ENCODE data around the gene INTS3. TPM values are rescaled to one million over a fixed set of nuclear protein-coding genes. Genes with fewer than 3 reads are reported as not detected.
"Not testable (repeated sequence)": the region's sequence is repeated elsewhere in the genome, so short reads cannot be mapped to it uniquely, and the experiment has no call there.

Gene INTS3
- total RNA-seq, 1 donor from 2014 or later, result 88.6 TPM

DNA sequence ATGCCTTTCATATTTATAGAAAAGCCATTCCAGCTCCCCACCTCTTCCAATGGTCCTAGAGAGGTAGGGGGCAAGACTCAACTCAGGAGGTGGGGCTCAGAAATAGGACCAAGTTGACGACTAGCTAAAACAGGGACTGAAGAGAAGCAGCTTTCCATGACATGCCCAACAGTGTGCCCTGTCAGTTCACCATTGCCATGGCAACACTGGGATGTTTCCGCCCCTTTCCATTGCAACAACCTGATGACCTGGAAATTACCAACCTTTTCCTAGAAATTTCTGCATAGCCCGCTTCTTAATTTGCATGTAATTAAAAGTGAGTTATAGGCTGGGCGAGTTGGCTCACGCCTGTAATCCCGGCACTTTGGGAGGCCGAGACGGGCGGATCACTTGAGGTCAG lies 22.4 kb upstream of the INTS3 start:
- Mint-ChIP-seq H3K9me3 (no peaks in the 10 kb centered on the region), H3K36me3 (ENCODE audit: low read depth) (no peaks in the 10 kb centered on the region), H3K4me3 (no peak overlapping the region), H3K27ac (no peak overlapping the region), H3K4me1 (no peaks in the 10 kb centered on the region), H3K27me3 (no peaks in the 10 kb centered on the region)
- TF ChIP-seq, protein P1, sequence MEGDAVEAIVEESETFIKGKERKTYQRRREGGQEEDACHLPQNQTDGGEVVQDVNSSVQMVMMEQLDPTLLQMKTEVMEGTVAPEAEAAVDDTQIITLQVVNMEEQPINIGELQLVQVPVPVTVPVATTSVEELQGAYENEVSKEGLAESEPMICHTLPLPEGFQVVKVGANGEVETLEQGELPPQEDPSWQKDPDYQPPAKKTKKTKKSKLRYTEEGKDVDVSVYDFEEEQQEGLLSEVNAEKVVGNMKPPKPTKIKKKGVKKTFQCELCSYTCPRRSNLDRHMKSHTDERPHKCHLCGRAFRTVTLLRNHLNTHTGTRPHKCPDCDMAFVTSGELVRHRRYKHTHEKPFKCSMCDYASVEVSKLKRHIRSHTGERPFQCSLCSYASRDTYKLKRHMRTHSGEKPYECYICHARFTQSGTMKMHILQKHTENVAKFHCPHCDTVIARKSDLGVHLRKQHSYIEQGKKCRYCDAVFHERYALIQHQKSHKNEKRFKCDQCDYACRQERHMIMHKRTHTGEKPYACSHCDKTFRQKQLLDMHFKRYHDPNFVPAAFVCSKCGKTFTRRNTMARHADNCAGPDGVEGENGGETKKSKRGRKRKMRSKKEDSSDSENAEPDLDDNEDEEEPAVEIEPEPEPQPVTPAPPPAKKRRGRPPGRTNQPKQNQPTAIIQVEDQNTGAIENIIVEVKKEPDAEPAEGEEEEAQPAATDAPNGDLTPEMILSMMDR (IDR thresholded peaks at IDR 0.05), result no peak
- no peak for ATAC-seq (ENCODE audit: low read depth)
- ChIA-PET CTCF (no interaction called here), POLR2A (interaction anchor here (0.5 kb wide), 1 partner anchor 22 kb away, joined by 6 read pairs; the partner anchor contains the start of gene INTS3)
- DNase-seq, result no peak
- intact Hi-C loops (cut with micrococcal nuclease), result loop anchor here (5.0 kb wide), 1 partner anchor 37 kb away; no protein-coding TSS in a partner anchor

DNA sequence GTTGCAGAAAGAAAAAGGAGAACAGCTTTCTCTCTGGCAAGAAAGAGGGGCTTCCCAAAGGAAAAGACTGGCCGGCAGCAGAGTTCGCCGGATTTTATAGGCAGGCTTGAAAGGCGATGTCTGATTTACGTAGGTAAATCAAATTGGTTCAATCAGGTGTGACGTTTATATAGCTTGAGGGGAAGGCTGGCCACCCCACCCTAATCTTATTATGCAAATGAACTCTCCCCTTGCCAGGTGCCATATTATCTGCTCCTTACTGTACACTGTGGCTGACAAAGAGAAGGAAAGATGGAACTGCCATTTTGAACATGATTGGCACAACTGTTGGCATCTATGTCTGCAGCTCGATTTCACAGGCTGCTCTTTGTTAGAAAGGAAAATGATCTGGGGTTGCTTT lies 16.8 kb upstream of the INTS3 start:
- no peaks in the 10 kb centered on the region for H3K27me3 Mint-ChIP-seq
- H3K9me3 Mint-ChIP-seq, result no peaks in the 10 kb centered on the region
- ChIA-PET CTCF (no interaction called here), POLR2A (interaction anchor here (0.6 kb wide), 1 partner anchor 16 kb away, joined by 10 read pairs; the partner anchor contains the start of gene INTS3)
- intact Hi-C loops (cut with micrococcal nuclease), result no loop called here
- H3K4me1 Mint-ChIP-seq, result no peaks in the 10 kb centered on the region
- TF ChIP-seq, protein P1 (IDR thresholded peaks at IDR 0.05), result no peak
- no peaks in the 10 kb centered on the region for H3K36me3 Mint-ChIP-seq (ENCODE audit: low read depth)
- H3K27ac Mint-ChIP-seq, result no peak overlapping the region
- ATAC-seq (ENCODE audit: low read depth) (no peak), DNase-seq (no peak)
- H3K4me3 Mint-ChIP-seq, result no peak overlapping the region

DNA sequence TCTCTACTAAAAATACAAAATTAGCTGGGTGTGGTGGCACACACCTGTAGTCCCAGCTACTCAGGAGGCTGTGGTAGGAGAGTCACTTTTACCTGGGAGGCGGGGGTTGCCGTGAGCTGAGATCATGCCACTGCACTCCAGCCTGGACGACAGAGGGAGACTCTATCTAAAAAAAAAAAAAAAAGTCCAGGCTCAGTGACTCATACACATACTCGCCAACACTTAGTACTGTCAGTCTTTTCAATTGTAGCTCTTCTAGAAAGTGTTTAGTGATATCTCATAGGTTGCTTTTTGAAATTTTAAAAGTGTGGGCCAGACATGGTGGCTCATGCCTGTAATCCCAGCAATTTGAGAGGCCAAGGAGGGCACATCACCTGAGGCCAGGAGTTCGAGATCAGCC lies 11.6 kb upstream of the INTS3 start:
- intact Hi-C loops (cut with micrococcal nuclease); POLR2A ChIA-PET; DNase-seq; H3K4me1 Mint-ChIP-seq; H3K9me3 Mint-ChIP-seq; H3K4me3 Mint-ChIP-seq; ATAC-seq (ENCODE audit: low read depth); H3K27ac Mint-ChIP-seq; H3K27me3 Mint-ChIP-seq; H3K36me3 Mint-ChIP-seq (ENCODE audit: low read depth); CTCF ChIA-PET: not testable (repeated sequence)

DNA sequence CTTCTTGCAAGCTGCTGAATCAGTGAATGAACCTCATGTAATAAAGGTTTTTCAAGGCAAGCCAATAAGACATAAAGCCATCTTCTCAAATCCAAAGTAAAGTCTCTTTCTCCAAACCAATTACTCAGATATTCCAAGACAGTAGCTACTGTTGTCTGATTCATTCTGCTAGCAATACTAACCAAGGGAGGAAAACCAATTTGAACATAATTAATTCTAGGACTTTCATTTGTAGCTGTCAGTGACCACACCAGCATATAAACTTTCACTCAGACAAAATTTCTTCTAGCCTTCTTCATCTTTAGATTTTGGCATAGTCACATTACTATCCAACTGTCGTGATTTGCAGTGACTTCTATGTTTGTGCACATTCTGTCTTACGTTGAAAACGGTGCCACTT lies 10.5 kb upstream of the INTS3 start:
- Mint-ChIP-seq H3K36me3 (ENCODE audit: low read depth) (no peaks in the 10 kb centered on the region), H3K27me3 (no peaks in the 10 kb centered on the region), H3K4me1 (no peaks in the 10 kb centered on the region), H3K27ac (no peak overlapping the region), H3K4me3 (no peak overlapping the region), H3K9me3 (no peaks in the 10 kb centered on the region)
- DNase-seq, result no peak
- POLR2A ChIA-PET, result interaction anchor here (0.5 to 0.8 kb wide), 2 partner anchors 243 to 259 kb away, joined by 3 read pairs; no protein-coding TSS in a partner anchor
- ATAC-seq (ENCODE audit: low read depth), result no peak
- CTCF ChIA-PET, result no interaction called here
- intact Hi-C loops (cut with micrococcal nuclease), result no loop called here
- TF ChIP-seq, protein P1 (IDR thresholded peaks at IDR 0.05), result no peak

DNA sequence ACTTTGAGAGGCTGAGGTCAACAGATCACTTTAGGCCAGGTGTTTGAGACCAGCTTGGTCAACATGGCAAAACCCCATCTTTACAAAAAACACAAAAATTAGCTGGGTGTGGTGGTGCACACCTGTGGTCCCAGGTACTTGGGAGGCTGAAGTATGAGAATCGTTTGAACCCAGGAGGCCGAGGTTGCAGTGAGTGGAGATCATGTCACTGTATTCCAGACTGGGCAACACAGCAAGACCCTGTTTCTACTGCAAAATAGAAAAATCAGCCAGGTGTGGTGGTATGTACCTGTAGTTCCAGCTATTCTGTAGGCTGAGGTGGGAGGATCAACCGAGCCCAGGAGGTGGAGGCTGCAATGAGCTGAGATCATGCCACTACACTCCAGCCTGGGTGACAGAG lies 4.2 kb upstream of the INTS3 start:
- Mint-ChIP-seq H3K9me3 (no peaks in the 10 kb centered on the region), H3K27ac (no peak overlapping the region), H3K36me3 (ENCODE audit: low read depth) (peaks cover 5% of the 10 kb centered on the region), H3K27me3 (no peaks in the 10 kb centered on the region), H3K4me1 (peaks cover 7% of the 10 kb centered on the region), H3K4me3 (no peak overlapping the region)
- ChIA-PET POLR2A (no interaction called here), CTCF (no interaction called here)
- no peak for DNase-seq
- TF ChIP-seq, protein P1 (IDR thresholded peaks at IDR 0.05), result no peak
- intact Hi-C loops (cut with micrococcal nuclease), result no loop called here
- no peak for ATAC-seq (ENCODE audit: low read depth)

DNA sequence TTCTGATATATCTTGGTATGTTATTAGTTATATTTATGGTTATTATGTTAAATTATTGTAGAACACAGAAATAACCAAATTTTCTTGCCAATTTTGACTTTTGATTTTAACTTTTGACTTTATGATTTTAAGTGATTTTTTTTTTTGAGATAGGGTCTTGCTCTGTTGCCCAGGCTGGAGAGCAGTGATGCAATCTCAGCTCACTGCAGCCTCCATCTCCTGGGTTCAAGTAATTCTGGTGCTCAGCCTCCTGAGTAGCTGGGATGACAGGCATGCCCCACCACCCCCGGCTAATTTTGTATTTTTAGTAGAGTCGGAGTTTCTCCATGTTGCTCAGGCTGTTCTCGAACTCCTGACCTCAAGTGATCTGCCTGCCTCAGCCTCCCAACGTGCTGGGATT lies 3.2 kb upstream of the INTS3 start:
- POLR2A ChIA-PET; H3K9me3 Mint-ChIP-seq; ATAC-seq (ENCODE audit: low read depth); DNase-seq; CTCF ChIA-PET; H3K4me3 Mint-ChIP-seq; H3K27me3 Mint-ChIP-seq; H3K27ac Mint-ChIP-seq; H3K36me3 Mint-ChIP-seq (ENCODE audit: low read depth): not testable (repeated sequence)
- intact Hi-C loops (cut with micrococcal nuclease), result loop anchor here (5.0 kb wide), 2 partner anchors 458 to 833 kb away; partner anchors contain the start of gene UBE2Q1
- H3K4me1 Mint-ChIP-seq, result peaks cover 15% of the 10 kb centered on the region

Measured in activated B cell treated with CpG ODN at 0.5 μM for 24 hours (primary cell).